IMR-90 (cell line): Measurements from ENCODE around the gene FAM168A. TPM values are rescaled to one million over a fixed set of nuclear protein-coding genes. Genes with fewer than 3 reads are reported as not detected.

Experiments used
- ATAC-seq: fragments of 200-7000 bp; cut with Tn5 transposase; 2 replicates; pipeline ENCODE4 v1.9.1; 2020; ENCODE audit warnings: low read depth, mild to moderate bottlenecking, moderate library complexity
- BruUV-seq: library from RNA; stranded (reverse); fragments of 400-500 nt; replicated peaks from 2 replicates; lab custom pipeline; 2021; lab: Mats Ljungman, UMichigan
- CTCF ChIA-PET: fragments of 300-600 bp; formaldehyde crosslinking; extraction: SDS; loops from one replicate; lab custom pipeline; 2021; ENCODE audit warnings: antibody characterized with exemption; lab: Yijun Ruan, JAX
- POLR2A ChIA-PET: fragments of 300-600 bp; sonication (Branson Sonifier 250); formaldehyde crosslinking; loops from one replicate; lab custom pipeline; 2022; ENCODE audit warnings: antibody characterized with exemption; ENCODE audit not compliant: unreplicated experiment; lab: Charles Lee
- DNase-seq: peaks from one replicate; pipeline ENCODE4 v3.0.0; 2013
- H2AFZ ChIP-seq: replicated peaks from 2 replicates; pipeline ENCODE3; 2013; ENCODE audit warnings: low read length, mild to moderate bottlenecking; ENCODE audit not compliant: poor library complexity
- H2AK5ac ChIP-seq: 2 replicates; pipeline ENCODE4 v1.6.1; 2013; ENCODE audit warnings: low read depth, low read length, inconsistent platforms
- H2AK9ac ChIP-seq: replicated peaks from 2 replicates; pipeline ENCODE3; 2013; ENCODE audit warnings: mild to moderate bottlenecking, low read depth, low read length, moderate library complexity; ENCODE audit not compliant: poor library complexity
- H2BK120ac ChIP-seq: 2 replicates; pipeline ENCODE4 v1.6.1; 2013; ENCODE audit warnings: low read depth, low read length, inconsistent platforms
- H2BK15ac ChIP-seq: 3 replicates; pipeline ENCODE4 v1.6.1; 2013; ENCODE audit warnings: low read depth, low read length, inconsistent platforms
- H2BK20ac ChIP-seq: 2 replicates; pipeline ENCODE4 v1.6.1; 2013; ENCODE audit warnings: low read depth, mild to moderate bottlenecking, inconsistent platforms, low read length, moderate library complexity
- H2BK5ac ChIP-seq: 2 replicates; pipeline ENCODE4 v1.6.1; 2013; ENCODE audit warnings: mild to moderate bottlenecking, low read depth, low read length, inconsistent platforms; ENCODE audit not compliant: poor library complexity, severe bottlenecking
- H3K14ac ChIP-seq: replicated peaks from 2 replicates; pipeline ENCODE4 v1.6.1; 2013; ENCODE audit warnings: low read depth, low read length, inconsistent platforms
- H3K18ac ChIP-seq: 2 replicates; pipeline ENCODE4 v1.6.1; 2013; ENCODE audit warnings: low read depth, low read length, control low read depth
- H3K23ac ChIP-seq: 2 replicates; pipeline ENCODE4 v1.6.1; 2013; ENCODE audit warnings: low read depth, low read length, inconsistent platforms
- H3K27ac ChIP-seq: 2 replicates; pipeline ENCODE4 v1.5.1; 2013; ENCODE audit warnings: mild to moderate bottlenecking, control low read depth, low read length; ENCODE audit not compliant: insufficient read depth
- H3K27me3 ChIP-seq: 2 replicates; pipeline ENCODE4 v1.6.1; 2013; ENCODE audit warnings: low read length; ENCODE audit not compliant: control insufficient read depth, insufficient read depth
- H3K36me3 ChIP-seq: 2 replicates; pipeline ENCODE4 v1.6.1; 2013; ENCODE audit warnings: low read length, mixed read lengths; ENCODE audit not compliant: control insufficient read depth, insufficient read depth
- H3K4ac ChIP-seq: 2 replicates; pipeline ENCODE4 v1.6.1; 2013; ENCODE audit warnings: low read depth, low read length, inconsistent platforms
- H3K4me1 ChIP-seq: 2 replicates; pipeline ENCODE4 v1.6.1; 2013; ENCODE audit warnings: low read length, mixed read lengths; ENCODE audit not compliant: control insufficient read depth, insufficient read depth
- H3K4me2 ChIP-seq: 2 replicates; pipeline ENCODE4 v1.6.1; 2013; ENCODE audit warnings: low read depth, mild to moderate bottlenecking, control low read depth, low read length, moderate library complexity
- H3K4me3 ChIP-seq: 2 replicates; pipeline ENCODE4 v1.5.1; 2013; ENCODE audit warnings: low read depth, mild to moderate bottlenecking, control low read depth, low read length, moderate library complexity; ENCODE audit not compliant: insufficient read depth
- H3K56ac ChIP-seq: 2 replicates; pipeline ENCODE4 v1.6.1; 2013; ENCODE audit warnings: low read length, inconsistent platforms; ENCODE audit not compliant: insufficient read depth; ENCODE audit errors: extremely low read depth
- H3K79me1 ChIP-seq, 2 experiments: 2 replicates each; pipeline ENCODE4 v1.6.1; 2013; ENCODE audit warnings: low read length in 2 of 2, inconsistent platforms in 1 of 2, low read depth in 1 of 2
- H3K9ac ChIP-seq: 2 replicates; pipeline ENCODE4 v1.6.1; 2013; ENCODE audit warnings: low read depth, low read length, control low read depth
- H3K9me1 ChIP-seq: 2 replicates; pipeline ENCODE4 v1.6.1; 2013; ENCODE audit warnings: low read length, inconsistent platforms; ENCODE audit not compliant: insufficient read depth
- H3K9me3 ChIP-seq: 2 replicates; pipeline ENCODE4 v1.6.1; 2013; ENCODE audit warnings: low read length; ENCODE audit not compliant: control insufficient read depth, insufficient read depth
- H4K20me1 ChIP-seq: 2 replicates; pipeline ENCODE4 v1.6.1; 2013; ENCODE audit warnings: low read length, inconsistent platforms; ENCODE audit not compliant: insufficient read depth
- H4K5ac ChIP-seq: 2 replicates; pipeline ENCODE4 v1.6.1; 2013; ENCODE audit warnings: mild to moderate bottlenecking, low read depth, low read length, control low read depth
- H4K8ac ChIP-seq, 2 experiments: 2 replicates each; pipeline ENCODE4 v1.6.1; 2013; ENCODE audit warnings: low read depth in 2 of 2, low read length in 2 of 2, control low read depth in 1 of 2, inconsistent platforms in 1 of 2
- H4K91ac ChIP-seq: 2 replicates; pipeline ENCODE4 v1.6.1; 2013; ENCODE audit warnings: low read depth, low read length, inconsistent platforms; ENCODE audit not compliant: insufficient read depth
- BHLHE40 ChIP-seq: fragments of 150-350 bp; IDR thresholded peaks from 2 replicates; pipeline ENCODE4 v1.6.1; 2016; ENCODE audit warnings: mild to moderate bottlenecking, low read depth, low read length
- CEBPB ChIP-seq: IDR thresholded peaks from 2 replicates; pipeline ENCODE4 v1.6.1; 2012; ENCODE audit warnings: low read depth, low read length, improper control_type of control experiment
- CHD1 ChIP-seq: IDR thresholded peaks from 2 replicates; pipeline ENCODE4 v1.6.1; 2012; ENCODE audit warnings: low read depth, low read length, improper control_type of control experiment
- CTCF ChIP-seq: conservative IDR thresholded peaks from 2 replicates; pipeline ENCODE4 v1.5.1; 2012; ENCODE audit warnings: mild to moderate bottlenecking, low read depth, low read length, improper control_type of control experiment
- ELK1 ChIP-seq: fragments of 150-350 bp; IDR thresholded peaks from 2 replicates; pipeline ENCODE4 v1.6.1; 2016; ENCODE audit warnings: low read depth, mild to moderate bottlenecking, low read length, moderate library complexity, borderline replicate concordance
- FOS ChIP-seq: fragments of 150-350 bp; IDR thresholded peaks from 2 replicates; pipeline ENCODE4 v1.6.1; 2016; ENCODE audit warnings: low read depth, low read length
- MAZ ChIP-seq: IDR thresholded peaks from 2 replicates; pipeline ENCODE4 v1.6.1; 2012; ENCODE audit warnings: low read depth, mild to moderate bottlenecking, low read length, improper control_type of control experiment, moderate library complexity, borderline replicate concordance
- MXI1 ChIP-seq: IDR thresholded peaks from 2 replicates; pipeline ENCODE4 v1.6.1; 2012; ENCODE audit warnings: low read depth, mild to moderate bottlenecking, low read length, moderate library complexity, borderline replicate concordance
- NFE2L2 ChIP-seq: fragments of 150-350 bp; IDR thresholded peaks from 2 replicates; pipeline ENCODE4 v1.6.1; 2016; ENCODE audit warnings: low read depth, mild to moderate bottlenecking, low read length
- POLR2A ChIP-seq: IDR thresholded peaks from 2 replicates; pipeline ENCODE4 v1.6.1; 2012; ENCODE audit warnings: mild to moderate bottlenecking, low read depth, low read length
- RAD21 ChIP-seq: IDR thresholded peaks from 2 replicates; pipeline ENCODE4 v1.6.1; 2012; ENCODE audit warnings: low read length, improper control_type of control experiment
- RCOR1 ChIP-seq: IDR thresholded peaks from 2 replicates; pipeline ENCODE4 v1.6.1; 2012; ENCODE audit warnings: mild to moderate bottlenecking, low read length, improper control_type of control experiment; ENCODE audit not compliant: insufficient replicate concordance
- RFX5 ChIP-seq: IDR thresholded peaks from 2 replicates; pipeline ENCODE4 v1.8.0; 2012; ENCODE audit warnings: low read depth, mild to moderate bottlenecking, low read length, moderate library complexity
- SMC3 ChIP-seq: fragments of 150-350 bp; IDR thresholded peaks from 2 replicates; pipeline ENCODE4 v1.6.1; 2016; ENCODE audit warnings: low read depth, mild to moderate bottlenecking, antibody characterized with exemption, low read length, moderate library complexity
- USF2 ChIP-seq: fragments of 150-350 bp; IDR thresholded peaks from 2 replicates; pipeline ENCODE4 v1.6.1; 2017; ENCODE audit warnings: mild to moderate bottlenecking, antibody characterized with exemption, low read length, low read depth
- WGBS, 2 experiments: methylation state at CpG; one replicate each; pipeline versions ENCODE4 v1.1.5 to v1.1.7; 2013; ENCODE audit warnings: missing lambda C conversion rate in 2 of 2; ENCODE audit not compliant: insufficient read length in 1 of 2; ENCODE audit errors: extremely low coverage in 2 of 2; 5-methylcytosine and 5-hydroxymethylcytosine counted together
- dilution Hi-C: fragments of 300-500 bp; cut with HindIII; formaldehyde crosslinking; loops from one replicate; pipeline ENCODE4 v1.14.3; 2018; ENCODE audit warnings: low sequenced_read_pairs; ENCODE audit not compliant: unreplicated experiment
- in situ Hi-C: fragments of 300-500 bp; cut with MboI; formaldehyde crosslinking; loops from 3 replicates; pipeline ENCODE4 v1.14.3; 2019; ENCODE audit warnings: low sequenced_read_pairs, inconsistent platforms, mixed read lengths
- intact Hi-C: fragments of 100-400 bp; cut with micrococcal nuclease; formaldehyde crosslinking; loops from 2 replicates; pipeline ENCODE4 v1.10.0; 2022
- polyA plus RNA-seq, 3 experiments: library from polyadenylated mRNA; depleted of rRNA; stranded (reverse); fragments of >200 nt; gene quantifications; 2 replicates each; pipeline ENCODE4 v1.2.3, GENCODE V29; 2012; ENCODE audit warnings: low replicate concordance in 1 of 3
- total RNA-seq: library from RNA; depleted of rRNA; stranded (reverse); fragments of >200 nt; gene quantifications from 2 replicates; pipeline ENCODE4 v1.2.3, GENCODE V29; 2012

The FAM168A gene
- total and polyA plus RNA-seq, 2 of the 4 experiments (the other 2 are of a cell fraction): 13.1 to 22.8 TPM

GRCh38 chr11:73612601-73613140 lies 14.8 kb upstream of the FAM168A start:
- Histone ChIP-seq H2AK9ac (no peak overlapping the region), H3K9ac (no peak overlapping the region), H2AFZ (no peak overlapping the region), H3K9me1 (no peaks in the 10 kb centered on the region), H3K56ac (no peak overlapping the region), H2BK15ac (no peak overlapping the region), H3K18ac (no peak overlapping the region), H4K91ac (no peak overlapping the region), H3K4me2 (no peak overlapping the region), H3K79me1 (no peaks in the 10 kb centered on the region), H3K4me3 (no peak overlapping the region), H2BK120ac (no peak overlapping the region), H4K8ac (no peak overlapping the region), H2BK5ac (no peak overlapping the region), H4K5ac (no peak overlapping the region), H3K4me1 (no peaks in the 10 kb centered on the region), H3K27ac (no peak overlapping the region), H3K14ac (no peak overlapping the region), H3K23ac (no peak overlapping the region), H3K9me3 (no peaks in the 10 kb centered on the region), H3K36me3 (no peaks in the 10 kb centered on the region), H2BK20ac (no peak overlapping the region), H2AK5ac (no peak overlapping the region), H3K4ac (no peak overlapping the region), H4K20me1 (no peaks in the 10 kb centered on the region), H3K27me3 (peaks cover 4% of the 10 kb centered on the region; the same call in 1 of the 2 replicates)
- CTCF ChIA-PET: interaction anchor here (0.7 to 2.4 kb wide), 2 partner anchors 13 to 148 kb away, joined by 3 to 9 read pairs; no protein-coding TSS in a partner anchor
- POLR2A ChIA-PET: interaction anchor here (0.6 kb wide), 1 partner anchor 141 kb away, joined by 4 read pairs; no protein-coding TSS in a partner anchor
- no peak for TF ChIP-seq SMC3
- TF ChIP-seq CTCF: no peak
- no peak for TF ChIP-seq RFX5
- TF ChIP-seq POLR2A: no peak
- TF ChIP-seq ELK1: no peak
- TF ChIP-seq RAD21: no peak
- no peak for TF ChIP-seq USF2
- TF ChIP-seq MAZ: no peak
- no peak for TF ChIP-seq BHLHE40
- TF ChIP-seq CEBPB: no peak
- no peak for TF ChIP-seq MXI1
- no peak for TF ChIP-seq NFE2L2
- no peak for TF ChIP-seq RCOR1
- TF ChIP-seq FOS: no peak
- no peak for TF ChIP-seq CHD1
- intact Hi-C loops: no loop called here
- dilution Hi-C loops: no loop called here
- ATAC-seq (no peak), DNase-seq (peak; percentile 8)
- in situ Hi-C loops: no loop called here
- BruUV-seq: no TSS peak
- 60% methylated on average over 2 of the region's 5 CpGs; no CpG with 5 or more reads in 1 of the 2 experiments for WGBS, 2 experiments
